ENCODE measurements around the gene PRG2.
"Not testable (repeated sequence)": the region's sequence is repeated elsewhere in the genome, so short reads cannot be mapped to it uniquely, and the experiment has no call there.

Gene PRG2

GRCh38 chr11:57368106-57368844 lies 22.2 kb downstream of the PRG2 start:
- DNase-seq (ENCODE audit: low spot score): no peak

DNA sequence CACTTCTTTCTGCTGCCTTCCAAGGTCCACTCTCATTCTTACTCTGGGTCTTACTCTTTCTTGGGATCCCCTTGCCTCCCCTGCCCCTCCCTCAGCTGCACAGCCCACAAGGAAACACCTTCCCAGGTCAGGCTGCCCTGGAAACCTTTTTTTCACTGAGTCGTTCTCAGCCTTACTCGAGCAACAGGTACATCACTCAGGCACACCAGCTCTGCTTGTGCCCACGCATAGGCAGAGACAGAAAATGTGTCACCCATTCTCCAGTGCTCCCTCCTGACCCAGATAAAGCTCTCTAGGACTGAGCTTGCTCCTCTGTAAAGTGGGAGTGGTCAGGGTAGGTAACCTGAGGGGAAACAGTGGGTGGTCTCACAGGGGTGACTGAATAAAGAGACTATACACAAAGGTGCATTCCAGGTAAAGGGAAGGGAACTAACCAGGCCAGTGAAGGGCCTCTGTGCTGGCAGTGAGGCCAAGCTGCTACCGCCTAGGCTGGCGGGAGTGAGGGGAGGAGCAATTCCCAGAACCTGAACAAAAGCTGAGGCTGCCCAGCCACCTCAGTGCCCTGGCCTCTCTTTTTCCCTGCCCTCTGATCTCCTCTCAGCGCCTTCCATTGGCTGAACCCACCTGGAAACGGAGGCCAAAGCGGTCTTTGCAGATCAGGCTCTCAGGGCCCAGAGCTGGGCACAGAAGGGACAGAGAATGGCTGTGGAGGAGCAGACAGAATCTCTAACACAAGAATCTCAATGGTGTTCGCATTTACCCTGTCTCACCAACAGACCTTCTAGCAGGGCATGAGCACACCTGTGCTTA lies 25.4 kb downstream of the PRG2 start:
- DNase-seq (ENCODE audit: low spot score): no peak

DNA sequence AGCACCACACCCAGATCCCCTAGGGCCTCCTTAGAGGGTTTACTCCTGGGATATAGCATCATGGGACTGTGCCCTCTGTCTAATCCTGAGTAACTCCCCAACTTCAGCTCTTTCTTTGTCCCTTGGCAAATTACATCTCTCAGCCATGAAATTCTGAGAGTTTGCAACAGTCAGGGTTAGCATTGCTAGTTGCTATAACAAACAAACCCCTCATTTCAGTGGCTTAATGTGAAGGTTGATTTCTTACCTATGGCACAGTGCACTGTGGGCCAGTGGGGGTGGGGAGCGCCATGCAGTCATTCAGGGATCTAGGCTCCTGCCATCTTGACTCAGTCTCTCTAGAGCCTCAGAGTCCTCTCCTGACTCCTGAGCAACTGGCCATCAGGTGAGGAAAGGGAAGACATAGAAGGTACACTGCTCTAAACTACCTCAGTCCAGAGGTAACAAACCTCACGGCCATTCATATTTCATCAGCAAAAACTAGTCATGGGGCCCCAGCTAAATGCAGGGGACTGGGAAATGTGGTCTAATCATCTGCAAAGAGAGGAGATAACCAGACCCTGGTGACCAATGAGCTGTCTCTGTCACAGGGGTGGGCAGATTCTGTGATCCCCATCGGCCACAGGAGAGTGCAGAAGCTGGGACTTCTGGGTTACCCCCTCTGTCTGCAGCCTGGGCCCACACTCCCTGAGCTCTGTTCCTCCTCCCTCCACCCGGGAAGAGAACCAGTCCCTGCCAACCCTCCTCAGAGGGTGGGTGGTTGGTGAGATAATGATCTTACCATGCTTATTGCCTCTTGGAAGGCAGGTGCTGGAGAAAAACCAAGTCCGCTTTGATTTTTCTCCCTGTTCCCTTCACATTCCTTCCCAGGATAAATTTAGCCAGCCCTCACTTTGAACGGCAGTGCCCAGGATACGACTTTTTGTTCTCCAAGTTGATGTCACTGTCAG lies 27.0 kb downstream of the PRG2 start:
- DNase-seq (ENCODE audit: low spot score): no peak

- no peak for DNase-seq (ENCODE audit: low spot score)
Measured at GRCh38 chr11:57361926-57362325, 28.5 kb downstream of the PRG2 start.

- DNase-seq (ENCODE audit: low spot score): not testable (repeated sequence)
Measured at GRCh38 chr11:57361420-57361819, 29.0 kb downstream of the PRG2 start.

DNA sequence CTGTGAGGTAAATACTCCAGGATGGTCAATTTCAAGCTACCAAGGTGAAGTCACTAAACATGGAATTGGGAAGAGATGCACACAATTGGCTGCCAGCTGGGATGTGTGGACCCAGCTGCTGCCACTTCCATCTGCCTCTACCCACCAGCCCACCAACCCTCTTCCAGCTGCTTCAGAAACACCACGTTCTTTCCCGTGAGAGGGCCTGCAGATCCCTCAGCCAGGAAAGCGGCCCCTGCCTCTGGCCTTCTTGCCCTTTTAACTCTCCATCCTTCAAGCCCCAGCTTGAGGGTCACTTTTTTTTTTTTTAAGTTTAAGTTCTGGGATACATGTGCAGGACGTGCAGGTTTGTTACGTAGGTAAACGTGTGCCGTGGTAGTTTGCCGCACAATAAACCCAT lies 29.5 kb downstream of the PRG2 start:
- DNase-seq (ENCODE audit: low spot score): no peak

- no peak for DNase-seq (ENCODE audit: low spot score)
Measured at GRCh38 chr11:57359896-57360690, 30.4 kb downstream of the PRG2 start.

- DNase-seq (ENCODE audit: low spot score): no peak
Measured at GRCh38 chr11:57359396-57359795, 31.1 kb downstream of the PRG2 start.

- DNase-seq (ENCODE audit: low spot score): no peak
Measured at GRCh38 chr11:57358991-57359390, 31.5 kb downstream of the PRG2 start.

DNA sequence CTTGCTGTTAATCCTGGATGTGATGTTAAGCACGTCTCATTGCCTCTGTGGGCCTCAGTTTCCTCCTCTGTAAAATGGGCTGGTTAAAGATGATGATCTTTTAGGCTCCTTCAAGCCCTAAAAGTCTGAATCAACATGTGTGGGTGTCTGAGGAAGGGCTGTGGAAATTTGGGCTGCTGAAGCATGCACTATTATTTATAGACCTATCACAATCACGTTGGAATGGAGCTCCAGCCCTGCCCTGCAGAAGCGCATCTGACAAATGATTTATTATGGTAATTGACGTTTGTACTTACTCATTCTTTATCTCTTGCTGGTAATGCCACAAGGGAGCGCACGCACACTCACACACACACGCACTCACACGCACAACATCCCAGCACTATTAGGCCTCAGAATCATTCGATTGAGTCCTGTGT lies 31.9 kb downstream of the PRG2 start:
- DNase-seq (ENCODE audit: low spot score): no peak

GRCh38 chr11:57357856-57358255 lies 32.6 kb downstream of the PRG2 start:
- DNase-seq (ENCODE audit: low spot score): no peak

DNA sequence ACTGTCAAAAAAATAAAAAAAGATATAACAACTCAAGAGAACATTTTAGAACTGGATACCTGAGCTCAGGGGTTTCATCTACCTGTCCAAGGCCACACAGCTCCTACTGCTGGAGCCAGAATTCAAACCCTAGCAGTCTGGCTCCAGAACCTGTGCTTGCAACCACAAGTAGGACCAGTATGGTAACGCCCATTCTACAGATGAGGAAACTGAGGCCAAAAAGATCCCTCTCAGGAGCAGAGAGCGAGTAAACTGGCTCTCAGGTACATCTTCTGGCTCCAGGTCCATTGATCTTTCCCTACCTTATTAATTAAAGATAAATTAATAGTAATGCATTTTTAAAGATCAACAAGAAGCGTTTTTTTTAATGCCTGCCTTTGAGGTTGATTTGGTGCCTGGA lies 33.1 kb downstream of the PRG2 start:
- no peak for DNase-seq (ENCODE audit: low spot score)

- no peak for DNase-seq (ENCODE audit: low spot score)
Measured at GRCh38 chr11:57356268-57356667, 34.2 kb downstream of the PRG2 start.

GRCh38 chr11:57354699-57355098 lies 35.8 kb downstream of the PRG2 start:
- no peak for DNase-seq (ENCODE audit: low spot score)

DNA sequence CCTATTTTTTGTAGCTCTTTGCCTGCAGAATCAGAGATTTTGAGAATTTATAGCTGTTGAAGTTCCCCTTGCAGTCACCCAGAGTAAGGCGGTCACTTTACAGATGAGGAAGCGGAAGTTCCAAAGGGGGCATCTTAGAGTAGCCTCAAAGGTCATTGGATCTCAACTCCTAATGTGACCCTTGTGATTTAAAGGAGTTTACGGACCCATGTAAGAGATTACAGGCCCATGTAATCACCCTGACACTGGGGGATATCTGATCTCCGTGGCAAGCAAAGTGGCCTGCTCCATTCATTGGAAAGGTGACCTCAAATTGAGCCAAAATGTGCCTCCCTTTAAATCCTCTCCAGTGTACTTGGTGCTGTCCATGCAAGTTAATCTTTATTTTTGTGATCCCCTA lies 36.6 kb downstream of the PRG2 start:
- DNase-seq (ENCODE audit: low spot score): no peak

- no peak for DNase-seq (ENCODE audit: low spot score)
Measured at GRCh38 chr11:57353446-57353845, 37.0 kb downstream of the PRG2 start.

GRCh38 chr11:57353036-57353435 lies 37.4 kb downstream of the PRG2 start:
- DNase-seq (ENCODE audit: low spot score): no peak

DNA sequence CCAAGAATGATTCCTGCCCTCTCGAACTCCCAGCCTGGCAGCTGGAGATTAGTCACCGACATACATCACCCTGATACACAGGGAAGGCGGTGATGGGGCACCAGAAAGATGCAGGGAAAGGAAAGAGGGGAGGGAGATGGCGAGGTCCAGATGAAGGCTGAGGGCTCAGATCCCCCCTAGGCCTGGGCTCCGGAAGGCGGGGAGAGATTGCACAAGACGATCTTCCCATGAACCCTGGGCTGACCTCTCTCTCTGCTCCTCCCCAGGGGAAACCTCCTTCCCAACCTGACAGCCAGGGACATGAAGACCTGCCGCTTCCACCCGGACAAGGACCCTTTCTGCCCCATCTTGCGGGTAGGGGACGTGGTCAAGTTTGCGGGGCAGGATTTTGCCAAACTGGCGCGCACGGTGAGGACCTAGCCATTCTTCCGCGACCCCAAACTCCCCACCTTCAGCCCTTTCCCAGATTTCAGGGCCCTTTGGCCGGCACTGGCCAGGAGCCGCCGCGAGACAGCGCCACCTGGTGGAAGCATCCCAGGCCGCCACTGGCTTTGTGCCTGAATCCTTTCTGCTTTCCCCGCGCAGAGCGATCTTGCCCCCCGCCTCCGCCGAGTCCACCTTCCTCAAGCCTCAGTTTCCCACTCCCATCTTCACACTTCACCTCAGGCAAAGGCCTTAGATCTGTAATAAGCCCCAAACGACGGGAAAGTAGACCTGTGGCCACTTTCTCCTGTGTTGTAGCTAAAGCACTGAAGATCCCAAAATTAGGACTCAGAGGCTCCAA lies 40.8 kb downstream of the PRG2 start:
- DNase-seq (ENCODE audit: low spot score): peak; percentile 60

- no peak for DNase-seq (ENCODE audit: low spot score)
Measured at GRCh38 chr11:57348636-57349313, 41.7 kb downstream of the PRG2 start.

- no peak for DNase-seq (ENCODE audit: low spot score)
Measured at GRCh38 chr11:57348052-57348451, 42.4 kb downstream of the PRG2 start.
